NCI-H510A (cell line): Measurements from ENCODE around the gene POMZP3.
"Not testable (repeated sequence)": the region's sequence is repeated elsewhere in the genome, so short reads cannot be mapped to it uniquely, and the experiment has no call there.

Experiments
- DNase-seq: peaks from one replicate; lab custom pipeline; 2025; lab: John Stamatoyannopoulos, UW

Gene POMZP3

DNA sequence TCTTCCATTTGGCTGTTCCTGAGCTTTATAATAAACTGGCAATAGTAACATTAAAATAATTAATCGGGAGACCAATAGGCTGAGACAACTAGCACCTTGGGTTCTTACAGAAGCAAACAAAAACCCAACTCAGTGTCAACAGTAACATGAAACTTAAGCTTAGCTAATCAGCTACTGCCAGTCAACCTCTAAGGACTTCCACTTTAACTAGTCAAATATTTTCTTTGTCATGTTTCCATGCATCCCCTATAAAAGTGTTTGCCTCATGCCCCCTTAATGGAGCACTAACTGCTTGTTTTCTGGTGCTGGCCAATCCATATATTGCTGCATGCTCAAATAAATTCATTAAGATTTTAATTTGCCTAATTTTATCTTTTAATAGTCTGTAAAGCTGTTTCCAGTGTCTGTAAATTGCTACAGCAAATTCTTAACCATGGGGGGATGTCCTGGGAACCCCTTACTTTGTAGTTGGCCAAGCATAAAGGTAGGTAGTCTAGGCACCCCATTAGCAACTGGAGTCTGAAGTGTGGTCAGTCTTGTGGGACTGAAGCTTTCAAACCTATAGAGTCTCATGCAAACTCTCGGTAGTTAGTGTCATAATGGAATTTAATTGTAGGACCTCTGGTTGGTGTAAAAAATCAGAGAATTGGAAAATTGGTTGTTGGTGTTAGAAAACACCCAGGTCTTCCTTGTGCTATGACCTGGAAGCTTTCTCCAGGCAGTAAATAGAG, 40.3 kb downstream of the POMZP3 start:
- DNase-seq: peak; percentile 11

DNA sequence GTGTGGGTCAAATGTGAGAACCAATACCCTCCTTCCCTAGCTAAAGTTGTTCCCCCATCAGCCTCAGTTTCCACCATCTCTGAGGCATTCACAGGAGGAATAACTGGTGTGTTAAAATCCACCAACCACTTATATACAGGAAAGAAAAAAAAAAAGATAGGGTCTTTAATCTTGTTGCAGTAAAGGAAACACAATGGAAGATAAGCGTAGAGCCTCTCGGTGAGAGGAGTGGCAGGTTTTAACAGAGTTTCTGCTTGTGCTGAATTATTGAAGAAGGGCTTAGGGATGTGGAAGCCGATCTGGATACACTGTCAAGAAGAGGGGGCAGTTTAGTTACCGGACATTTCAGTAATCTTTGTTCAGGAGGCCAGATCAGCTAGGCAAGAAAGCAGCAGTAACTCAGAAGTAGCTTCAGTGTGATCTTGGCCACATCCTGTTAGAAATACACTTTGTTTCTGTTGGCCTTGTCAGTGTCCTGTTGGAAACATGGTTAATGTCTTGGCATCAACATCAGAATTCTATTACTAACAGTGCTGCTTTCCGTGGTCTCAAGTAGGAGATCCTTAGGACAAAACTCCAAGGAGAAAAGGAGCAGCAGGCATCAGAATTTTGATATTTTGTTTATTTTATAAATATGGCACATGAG, 43.3 kb downstream of the POMZP3 start:
- not testable (repeated sequence) for DNase-seq

DNA sequence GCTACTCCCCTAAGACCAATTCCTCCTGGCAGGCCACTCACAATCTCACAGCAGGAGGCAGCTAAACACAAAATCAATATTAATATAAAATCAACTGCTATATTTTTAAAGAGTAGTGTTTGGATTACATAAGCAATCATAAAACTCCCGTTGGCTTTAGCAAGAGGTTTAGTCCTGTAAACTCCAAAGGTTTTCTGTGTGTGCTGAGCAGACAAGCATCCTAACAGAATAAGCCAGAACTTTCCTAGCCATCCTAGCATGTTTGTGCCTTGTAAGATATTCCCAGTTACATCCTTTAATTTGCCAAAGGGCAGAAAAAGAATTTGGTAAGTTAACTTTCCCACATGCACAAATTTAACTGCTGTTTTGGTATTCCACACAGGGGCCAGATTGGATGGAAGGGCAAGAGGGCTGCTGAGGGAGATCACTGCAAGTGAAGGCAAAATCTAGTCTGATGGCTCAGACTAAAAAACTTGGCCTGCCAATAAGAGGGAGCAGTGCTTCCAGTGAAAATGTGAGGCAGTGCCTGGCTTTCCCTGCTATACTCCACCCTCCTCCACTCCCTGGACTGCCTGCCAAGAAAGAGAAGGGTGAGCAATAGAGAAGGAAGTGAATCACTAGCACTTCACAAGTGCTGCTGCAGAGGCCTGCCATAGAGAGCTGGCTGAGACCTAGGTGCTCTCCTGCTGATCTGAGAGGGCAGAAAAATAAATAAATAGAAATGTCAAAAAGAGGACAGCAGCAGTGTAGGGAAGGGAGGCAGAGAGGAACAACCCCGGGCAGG, 44.0 kb downstream of the POMZP3 start:
- DNase-seq: peak; percentile 7

DNA sequence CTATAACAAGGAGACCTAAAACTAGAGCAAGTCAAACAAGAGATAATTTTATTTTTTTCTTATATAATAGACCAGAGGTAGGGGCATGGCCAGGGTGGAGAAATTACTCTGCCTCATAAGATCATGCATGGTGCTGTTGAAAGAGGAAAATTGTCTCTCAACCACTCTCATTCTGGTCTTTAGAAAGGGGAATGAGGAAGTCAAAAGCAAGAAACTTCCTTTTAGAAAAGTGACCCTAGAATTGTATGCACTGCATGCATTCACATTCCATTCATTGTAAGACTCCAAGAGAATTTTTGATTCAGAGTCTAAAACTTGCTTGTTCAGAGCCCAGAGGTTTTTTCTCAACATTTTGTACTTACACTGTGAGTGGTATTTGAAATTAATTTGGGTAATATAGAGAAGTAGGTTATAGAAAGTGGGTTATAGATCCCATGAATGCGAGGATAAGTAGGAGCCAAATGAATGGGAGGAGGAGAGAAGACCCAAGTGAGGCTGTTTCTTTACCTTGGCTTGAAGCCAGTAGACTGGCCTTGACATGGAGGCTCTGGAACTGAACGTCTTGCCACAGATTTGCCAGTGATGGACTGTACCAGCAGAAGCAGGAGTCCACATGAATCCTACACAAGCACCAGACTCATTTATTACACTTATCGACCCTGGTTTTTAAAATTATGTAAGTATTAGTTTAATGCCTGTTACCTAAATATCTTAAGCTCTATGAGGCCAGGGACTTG, 51.0 kb downstream of the POMZP3 start:
- not testable (repeated sequence) for DNase-seq

DNA sequence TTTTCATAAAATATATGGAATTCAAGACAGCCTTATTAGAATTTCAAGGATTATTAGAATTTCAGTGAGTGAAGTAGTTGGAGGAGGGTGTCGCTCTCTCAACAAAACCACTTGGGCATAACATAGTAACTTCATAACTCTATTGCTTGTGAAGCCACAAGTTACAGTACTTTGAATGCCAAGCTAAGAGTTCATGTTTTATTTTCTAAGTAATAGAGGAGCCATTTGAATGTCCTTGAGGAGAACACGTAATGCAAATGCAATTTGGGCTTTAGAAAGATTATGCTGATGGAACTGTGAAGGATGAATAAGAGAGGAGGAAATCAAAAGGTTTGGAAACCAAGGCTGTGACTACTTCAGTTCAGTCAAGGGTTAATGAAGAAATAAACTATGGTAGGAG, 51.6 kb downstream of the POMZP3 start:
- not testable (repeated sequence) for DNase-seq

DNA sequence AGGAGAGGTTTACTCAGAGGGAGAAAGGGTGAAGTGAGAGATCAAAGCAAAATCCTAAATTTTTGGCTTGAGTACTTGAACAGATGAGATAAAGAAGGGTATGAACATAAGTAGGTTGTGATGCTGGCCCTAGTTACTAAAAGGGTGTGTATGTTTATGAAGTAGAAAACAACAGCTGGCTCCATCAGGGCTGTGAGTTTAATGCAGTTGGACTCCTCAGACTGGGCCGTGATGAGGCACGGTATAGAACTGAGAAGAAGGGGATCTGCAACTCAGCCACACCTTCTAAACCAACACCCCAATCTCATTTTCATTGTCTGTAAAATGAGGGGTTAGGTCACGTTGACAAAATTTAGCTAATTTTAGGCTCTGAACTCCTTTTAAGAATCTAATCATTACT, 54.8 kb downstream of the POMZP3 start:
- DNase-seq: not testable (repeated sequence)

DNA sequence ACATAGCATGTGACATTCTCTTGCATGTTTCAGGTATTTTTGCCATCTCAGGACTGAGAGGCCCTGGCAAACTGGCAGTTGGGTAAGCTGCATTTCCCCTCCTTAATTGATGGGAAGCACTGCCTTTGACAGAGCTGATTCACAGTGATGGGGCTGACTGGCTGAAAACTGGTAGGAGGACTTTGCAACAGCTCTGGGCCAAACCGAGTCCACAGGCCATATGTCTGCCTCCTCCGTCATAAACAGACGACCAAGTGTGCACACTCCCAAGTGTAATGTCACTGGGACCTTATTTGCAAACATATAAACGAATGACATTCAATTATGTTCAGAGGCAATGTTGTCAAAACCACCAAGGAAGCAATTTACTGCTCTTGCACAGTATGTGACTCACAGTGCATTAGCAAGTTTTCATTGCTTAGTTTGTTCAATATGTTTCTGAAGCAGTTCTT, 56.7 kb downstream of the POMZP3 start:
- DNase-seq: not testable (repeated sequence)

DNA sequence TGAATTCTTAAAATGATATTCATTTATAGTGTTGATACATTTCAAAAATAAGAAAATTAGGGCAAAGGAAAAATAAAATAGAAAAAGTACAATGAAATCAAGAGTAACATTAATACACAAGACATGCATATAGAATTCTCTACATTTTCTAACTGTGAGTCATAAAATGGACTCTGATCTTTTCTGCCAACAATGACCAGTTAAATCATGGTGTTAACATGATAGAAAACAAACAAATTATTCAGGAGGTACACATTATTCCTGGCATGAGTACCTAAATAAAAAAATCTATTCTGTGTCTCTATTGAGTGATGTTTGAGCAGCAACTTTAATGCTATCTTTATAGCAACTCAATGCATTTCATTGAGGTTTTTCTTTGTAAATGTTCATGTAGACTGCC, 58.3 kb downstream of the POMZP3 start:
- not testable (repeated sequence) for DNase-seq

DNA sequence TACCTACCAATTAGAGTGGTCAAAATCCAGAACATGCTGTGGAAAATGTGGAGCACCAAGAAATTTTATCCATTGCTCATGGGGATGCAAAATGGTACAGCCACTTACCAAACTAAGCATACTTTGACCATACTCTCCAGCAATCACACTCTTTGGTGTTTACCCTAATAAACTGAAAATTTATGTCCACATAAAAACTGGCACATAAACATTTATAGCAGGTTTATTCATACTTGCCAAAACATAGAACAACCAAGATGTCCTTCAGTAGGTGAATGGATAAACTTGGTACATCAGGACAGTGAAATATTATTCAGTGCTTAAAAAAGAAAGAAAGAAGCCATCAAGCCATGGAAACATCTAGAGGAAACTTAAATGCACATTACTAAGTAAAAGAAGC, 59.3 kb downstream of the POMZP3 start:
- DNase-seq: not testable (repeated sequence)

DNA sequence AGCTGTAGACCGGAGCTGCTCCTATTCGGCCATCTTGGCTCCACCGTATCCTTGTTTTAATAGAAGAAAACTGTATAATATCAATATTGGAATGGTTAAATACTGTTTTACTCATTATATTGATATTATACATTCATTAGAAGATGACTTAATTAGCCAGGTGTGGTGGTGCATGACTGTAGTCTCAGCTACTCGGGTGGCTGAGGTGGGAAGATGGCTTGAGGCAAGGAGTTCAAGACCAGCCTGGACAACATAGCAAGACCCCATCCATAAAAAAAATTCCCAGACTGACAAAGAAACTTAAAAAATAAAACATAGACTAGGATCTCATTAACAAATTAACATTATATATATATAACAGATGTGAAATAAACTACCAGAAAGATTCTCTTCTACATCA, 59.8 kb downstream of the POMZP3 start:
- not testable (repeated sequence) for DNase-seq

DNA sequence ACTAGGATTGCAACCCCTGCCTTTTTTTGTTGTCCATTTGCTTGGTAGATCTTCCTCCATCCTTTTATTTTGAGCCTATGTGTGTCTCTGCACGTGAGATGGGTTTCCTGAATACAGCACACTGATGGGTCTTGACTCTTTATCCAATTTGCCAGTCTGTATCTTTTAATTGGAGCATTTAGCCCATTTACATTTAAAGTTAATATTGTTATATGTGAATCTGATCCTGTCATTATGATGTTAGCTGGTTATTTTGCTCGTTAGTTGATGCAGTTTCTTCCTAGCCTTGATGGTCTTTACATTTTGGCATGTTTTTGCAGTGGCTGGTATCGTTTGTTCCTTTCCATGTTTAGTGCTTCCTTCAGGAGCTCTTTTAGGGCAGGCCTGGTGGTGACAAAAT, 62.1 kb downstream of the POMZP3 start:
- DNase-seq: not testable (repeated sequence)

DNA sequence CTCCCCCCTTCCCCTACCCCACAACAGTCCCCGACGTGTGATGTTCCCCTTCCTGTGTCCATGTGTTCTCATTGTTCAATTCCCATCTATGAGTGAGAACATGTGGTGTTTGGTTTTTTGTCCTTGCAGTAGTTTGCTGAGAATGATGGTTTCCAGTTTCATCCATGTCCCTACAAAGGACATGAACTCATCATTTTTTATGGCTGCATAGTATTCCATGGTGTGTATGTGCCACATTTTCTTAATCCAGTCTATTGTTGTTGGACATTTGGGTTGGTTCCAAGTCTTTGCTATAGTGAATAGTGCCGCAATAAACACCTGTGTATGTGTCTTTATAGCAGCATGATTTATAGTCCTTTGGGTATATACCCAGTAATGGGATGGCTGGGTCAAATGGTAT, 65.7 kb downstream of the POMZP3 start:
- not testable (repeated sequence) for DNase-seq

DNA sequence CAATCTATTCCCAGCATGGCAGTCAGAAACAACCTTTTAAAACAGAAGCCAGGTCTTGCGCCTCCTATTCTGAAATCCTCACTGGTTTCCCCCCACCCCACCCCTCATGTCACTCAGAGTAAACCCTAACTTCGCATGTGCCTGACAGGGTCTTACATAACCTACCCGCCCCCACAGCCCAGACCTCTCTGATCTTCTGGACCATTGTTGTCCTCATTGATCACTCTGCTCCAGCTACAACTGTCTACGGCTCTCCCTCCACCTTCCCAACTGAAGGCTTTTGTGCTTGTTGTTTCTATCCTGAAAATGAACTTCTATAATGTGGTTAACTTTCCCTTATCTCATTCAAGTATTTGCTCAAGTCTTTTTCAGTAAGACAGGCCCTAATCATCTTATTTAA, 66.9 kb downstream of the POMZP3 start:
- not testable (repeated sequence) for DNase-seq
